IMR-90 (cell line): Measurements from ENCODE around the gene ASS1.

Experiments used
- CTCF ChIP-seq: conservative IDR thresholded peaks from 2 replicates; pipeline ENCODE4 v1.5.1; 2012; ENCODE audit warnings: mild to moderate bottlenecking, low read depth, low read length, improper control_type of control experiment
- MXI1 ChIP-seq: IDR thresholded peaks from 2 replicates; pipeline ENCODE4 v1.6.1; 2012; ENCODE audit warnings: low read depth, mild to moderate bottlenecking, low read length, moderate library complexity, borderline replicate concordance
- NFE2L2 ChIP-seq: fragments of 150-350 bp; IDR thresholded peaks from 2 replicates; pipeline ENCODE4 v1.6.1; 2016; ENCODE audit warnings: low read depth, mild to moderate bottlenecking, low read length
- POLR2A ChIP-seq: IDR thresholded peaks from 2 replicates; pipeline ENCODE4 v1.6.1; 2012; ENCODE audit warnings: mild to moderate bottlenecking, low read depth, low read length

GRCh38 chr9:130470269-130470668 is 25.5 kb downstream of the ASS1 start:
- TF ChIP-seq CTCF (no peak), NFE2L2 (no peak), POLR2A (no peak), MXI1 (no peak)
